HG02678 (cell line): ENCODE results near the gene MCRS1.

Source experiments
- ATAC-seq: cut with Tn5 transposase; IDR thresholded peaks from one replicate; pipeline ENCODE4 v1.9.1; 2021; ENCODE audit warnings: mild to moderate bottlenecking, moderate library complexity; ENCODE audit not compliant: unreplicated experiment

Gene MCRS1

GRCh38 chr12:49556391-49557186 is 11.4 kb downstream of the MCRS1 start:
- ATAC-seq, result no peak

GRCh38 chr12:49555631-49556390 is 12.1 kb downstream of the MCRS1 start:
- no peak for ATAC-seq

- no peak for ATAC-seq
Observed at GRCh38 chr12:49554266-49554665, 13.7 kb downstream of the MCRS1 start.

- ATAC-seq, result no peak
Observed at GRCh38 chr12:49553512-49554088, 14.3 kb downstream of the MCRS1 start.

GRCh38 chr12:49552899-49553298 is 15.0 kb downstream of the MCRS1 start:
- no peak for ATAC-seq

- no peak for ATAC-seq
Observed at GRCh38 chr12:49552425-49552824, 15.5 kb downstream of the MCRS1 start.

GRCh38 chr12:49552014-49552413 is 15.9 kb downstream of the MCRS1 start:
- no peak for ATAC-seq

- no peak for ATAC-seq
Observed at GRCh38 chr12:49550693-49551252, 17.2 kb downstream of the MCRS1 start.

- ATAC-seq, result no peak
Observed at GRCh38 chr12:49549735-49550692, 17.9 kb downstream of the MCRS1 start.

GRCh38 chr12:49548822-49549648 is 18.9 kb downstream of the MCRS1 start:
- no peak for ATAC-seq

GRCh38 chr12:49548481-49548821 is 19.5 kb downstream of the MCRS1 start:
- ATAC-seq, result no peak

- no peak for ATAC-seq
Observed at GRCh38 chr12:49547090-49547690, 20.8 kb downstream of the MCRS1 start.

- no peak for ATAC-seq
Observed at GRCh38 chr12:49546481-49546880, 21.5 kb downstream of the MCRS1 start.

- ATAC-seq, result no peak
Observed at GRCh38 chr12:49545815-49546214, 22.1 kb downstream of the MCRS1 start.

GRCh38 chr12:49543914-49544815 is 23.8 kb downstream of the MCRS1 start:
- ATAC-seq, result no peak

- ATAC-seq, result no peak
Observed at GRCh38 chr12:49543221-49543913, 24.6 kb downstream of the MCRS1 start.

- no peak for ATAC-seq
Observed at GRCh38 chr12:49542592-49543160, 25.3 kb downstream of the MCRS1 start.
